SU-DHL-6 (cell line): ENCODE data around the gene ICA1.
"Not testable (repeated sequence)": the region's sequence is repeated elsewhere in the genome, so short reads cannot be mapped to it uniquely, and the experiment has no call there.

Experiments
- H2AFZ ChIP-seq: fragments of 200-600 bp; sonication (generic); 2 replicates; pipeline ENCODE4 v1.6.1; 2014; ENCODE audit warnings: low read depth, mild to moderate bottlenecking, moderate library complexity, mixed read lengths, antibody characterized with exemption, low read length; ENCODE audit not compliant: severe bottlenecking
- H3F3A ChIP-seq: fragments of 200-600 bp; shearing (Covaris generic); 2 replicates; pipeline ENCODE4 v1.6.0; 2016; ENCODE audit warnings: antibody characterized with exemption, mild to moderate bottlenecking; ENCODE audit not compliant: insufficient read depth
- H3K27ac ChIP-seq: fragments of 200-600 bp; sonication (generic); 2 replicates; pipeline ENCODE4 v1.5.1; 2016; ENCODE audit warnings: low read depth, mild to moderate bottlenecking, low read length, moderate library complexity, mixed read lengths
- H3K27me3 ChIP-seq: fragments of 200-600 bp; sonication (generic), shearing (Covaris generic); 2 replicates; pipeline ENCODE4 v1.6.0; 2014; ENCODE audit warnings: mild to moderate bottlenecking, low read length
- H3K36me3 ChIP-seq: fragments of 200-600 bp; sonication (generic); 2 replicates; pipeline ENCODE4 v1.6.1; 2014; ENCODE audit warnings: mild to moderate bottlenecking, low read length, mixed read lengths
- H3K4me2 ChIP-seq: fragments of 300-600, 200-600 bp; shearing (Covaris generic), sonication (generic); 2 replicates; pipeline ENCODE4 v1.6.0; 2014; ENCODE audit warnings: low read length, low read depth, mild to moderate bottlenecking; ENCODE audit not compliant: poor library complexity, severe bottlenecking
- H3K4me3 ChIP-seq: fragments of 200-600 bp; sonication (generic); 2 replicates; pipeline ENCODE4 v1.5.1; 2014; ENCODE audit warnings: antibody characterized with exemption, low read length, mild to moderate bottlenecking, mixed read lengths; ENCODE audit not compliant: insufficient read depth, poor library complexity, severe bottlenecking
- H3K79me2 ChIP-seq: fragments of 200-600 bp; sonication (generic); 2 replicates; pipeline ENCODE4 v1.6.1; 2014; ENCODE audit warnings: mild to moderate bottlenecking, low read length, moderate library complexity; ENCODE audit not compliant: insufficient read depth
- H3K9ac ChIP-seq: fragments of 200-600 bp; sonication (generic); 2 replicates; pipeline ENCODE4 v1.7.0; 2014; ENCODE audit warnings: mild to moderate bottlenecking, low read length
- H3K9me2 ChIP-seq: fragments of 200-600 bp; sonication (generic); replicated peaks from 2 replicates; pipeline ENCODE4 v1.6.1; 2014; ENCODE audit warnings: low read length; ENCODE audit not compliant: insufficient read depth
- H3K9me3 ChIP-seq: fragments of 200-600 bp; sonication (generic); 2 replicates; pipeline ENCODE4 v1.6.1; 2014; ENCODE audit warnings: low read length, mixed read lengths; ENCODE audit not compliant: insufficient read depth
- H4K20me1 ChIP-seq: fragments of 200-600 bp; sonication (generic); 2 replicates; pipeline ENCODE4 v1.6.1; 2014; ENCODE audit warnings: low read depth, mild to moderate bottlenecking, antibody characterized with exemption, low read length, moderate library complexity, mixed read lengths
- EZH2phosphoT487 ChIP-seq: fragments of 200-600 bp; sonication (generic), shearing (Covaris generic); conservative IDR thresholded peaks from 2 replicates; pipeline ENCODE4 v1.6.1; 2018; ENCODE audit warnings: mild to moderate bottlenecking, antibody characterized with exemption, low read length, moderate library complexity, mixed read lengths
- TF ChIP-seq, protein P1 (sequence below): fragments of 200-600 bp; sonication (generic); IDR thresholded peaks from one replicate; pipeline ENCODE4 v1.5.1; 2017; ENCODE audit warnings: antibody characterized with exemption, mild to moderate bottlenecking, low read length, moderate library complexity; ENCODE audit not compliant: insufficient read depth, poor library complexity, severe bottlenecking

Gene ICA1

DNA sequence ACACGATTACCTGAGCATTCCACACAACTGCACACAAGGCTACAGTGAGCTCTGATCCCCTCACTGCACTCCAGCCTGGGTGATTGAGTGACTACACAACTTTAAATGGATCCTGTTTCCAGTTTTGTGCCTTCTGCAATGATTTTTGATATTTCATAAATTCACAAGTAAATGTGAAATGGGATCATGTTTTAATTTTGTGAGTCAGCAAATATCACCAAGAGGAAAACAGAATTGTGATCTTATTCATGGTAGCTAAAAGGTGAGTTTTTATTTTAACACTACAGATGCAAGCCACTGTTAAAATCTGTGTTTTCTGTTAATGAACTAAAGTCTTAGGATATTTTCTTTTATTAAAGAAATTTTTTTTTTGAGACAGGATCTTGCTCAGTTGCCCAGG, 11.4 kb downstream of the ICA1 start:
- no peaks in the 10 kb centered on the region for H3K9me2 ChIP-seq
- H3K27me3 ChIP-seq, result no peaks in the 10 kb centered on the region
- no peaks in the 10 kb centered on the region for H3K36me3 ChIP-seq
- H3K4me2 ChIP-seq, result no peak overlapping the region
- H3K4me3 ChIP-seq, result no peak overlapping the region
- H4K20me1 ChIP-seq, result no peaks in the 10 kb centered on the region
- no peak overlapping the region for H2AFZ ChIP-seq
- no peaks in the 10 kb centered on the region for H3K9me3 ChIP-seq
- no peaks in the 10 kb centered on the region for H3K79me2 ChIP-seq
- TF ChIP-seq, protein P1, sequence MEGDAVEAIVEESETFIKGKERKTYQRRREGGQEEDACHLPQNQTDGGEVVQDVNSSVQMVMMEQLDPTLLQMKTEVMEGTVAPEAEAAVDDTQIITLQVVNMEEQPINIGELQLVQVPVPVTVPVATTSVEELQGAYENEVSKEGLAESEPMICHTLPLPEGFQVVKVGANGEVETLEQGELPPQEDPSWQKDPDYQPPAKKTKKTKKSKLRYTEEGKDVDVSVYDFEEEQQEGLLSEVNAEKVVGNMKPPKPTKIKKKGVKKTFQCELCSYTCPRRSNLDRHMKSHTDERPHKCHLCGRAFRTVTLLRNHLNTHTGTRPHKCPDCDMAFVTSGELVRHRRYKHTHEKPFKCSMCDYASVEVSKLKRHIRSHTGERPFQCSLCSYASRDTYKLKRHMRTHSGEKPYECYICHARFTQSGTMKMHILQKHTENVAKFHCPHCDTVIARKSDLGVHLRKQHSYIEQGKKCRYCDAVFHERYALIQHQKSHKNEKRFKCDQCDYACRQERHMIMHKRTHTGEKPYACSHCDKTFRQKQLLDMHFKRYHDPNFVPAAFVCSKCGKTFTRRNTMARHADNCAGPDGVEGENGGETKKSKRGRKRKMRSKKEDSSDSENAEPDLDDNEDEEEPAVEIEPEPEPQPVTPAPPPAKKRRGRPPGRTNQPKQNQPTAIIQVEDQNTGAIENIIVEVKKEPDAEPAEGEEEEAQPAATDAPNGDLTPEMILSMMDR, result no peak
- TF ChIP-seq EZH2phosphoT487, result no peak
- no peak overlapping the region for H3K9ac ChIP-seq
- no peaks in the 10 kb centered on the region for H3F3A ChIP-seq
- no peak overlapping the region for H3K27ac ChIP-seq

GRCh38 chr7:8249121-8249520, 12.8 kb downstream of the ICA1 start:
- Histone ChIP-seq H3K27ac (no peak overlapping the region), H3K9me2 (no peaks in the 10 kb centered on the region), H3F3A (no peaks in the 10 kb centered on the region), H3K9me3 (no peaks in the 10 kb centered on the region), H2AFZ (no peak overlapping the region), H3K27me3 (no peaks in the 10 kb centered on the region), H3K9ac (no peak overlapping the region), H3K4me2 (no peak overlapping the region), H3K36me3 (no peaks in the 10 kb centered on the region), H4K20me1 (no peaks in the 10 kb centered on the region), H3K79me2 (no peaks in the 10 kb centered on the region), H3K4me3 (no peak overlapping the region)
- TF ChIP-seq, protein P1, result no peak
- TF ChIP-seq EZH2phosphoT487, result no peak

GRCh38 chr7:8246020-8246419, 15.9 kb downstream of the ICA1 start:
- Histone ChIP-seq H3K9ac (no peak overlapping the region), H3K9me2 (no peaks in the 10 kb centered on the region), H2AFZ (no peak overlapping the region), H3K79me2 (no peaks in the 10 kb centered on the region), H3K36me3 (no peaks in the 10 kb centered on the region), H3K27ac (no peak overlapping the region), H3F3A (no peaks in the 10 kb centered on the region), H3K4me2 (no peak overlapping the region), H3K27me3 (no peaks in the 10 kb centered on the region), H3K9me3 (no peaks in the 10 kb centered on the region), H3K4me3 (no peak overlapping the region), H4K20me1 (no peaks in the 10 kb centered on the region)
- TF ChIP-seq EZH2phosphoT487, result no peak

DNA sequence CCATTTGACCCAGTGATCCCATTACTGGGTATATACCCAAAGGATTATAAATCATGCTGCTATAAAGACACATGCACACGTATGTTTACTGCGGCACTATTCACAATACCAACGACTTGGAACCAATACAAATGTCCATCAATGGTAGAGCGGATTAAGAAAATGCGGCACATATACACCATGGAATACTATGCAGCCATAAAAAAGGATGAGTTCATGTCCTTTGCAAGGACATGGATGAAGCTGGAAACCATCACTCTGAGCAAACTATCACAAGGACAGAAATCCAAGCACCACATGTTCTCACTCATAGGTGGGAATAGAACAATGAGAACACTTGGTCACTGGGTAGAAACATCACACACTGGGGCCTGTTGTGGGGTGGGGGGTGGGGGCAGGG, 16.9 kb downstream of the ICA1 start:
- H3K4me3 ChIP-seq, H2AFZ ChIP-seq, H3F3A ChIP-seq, H3K36me3 ChIP-seq, H3K27ac ChIP-seq, H3K4me2 ChIP-seq, H3K9me2 ChIP-seq, H3K79me2 ChIP-seq, H3K9ac ChIP-seq, H3K9me3 ChIP-seq, H4K20me1 ChIP-seq, H3K27me3 ChIP-seq: not testable (repeated sequence)

DNA sequence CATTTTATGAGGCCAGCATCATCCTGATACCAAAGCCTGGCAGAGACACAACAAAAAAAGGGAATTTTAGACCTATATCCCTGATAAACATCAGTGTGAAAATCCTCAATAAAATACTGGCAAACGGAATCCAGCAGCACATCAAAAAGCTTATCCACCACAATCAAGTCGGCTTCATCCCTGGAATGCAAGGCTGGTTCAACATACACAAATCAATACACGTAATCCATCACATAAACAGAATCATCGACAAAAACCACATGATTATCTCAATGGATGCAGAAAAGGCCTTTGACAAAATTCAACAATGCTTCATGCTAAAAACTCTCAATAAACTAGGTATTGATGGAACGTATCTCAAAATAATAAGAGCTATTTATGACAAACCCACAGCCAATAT, 18.9 kb downstream of the ICA1 start:
- not testable (repeated sequence) for H3F3A ChIP-seq, H3K27me3 ChIP-seq, H4K20me1 ChIP-seq, H3K9me3 ChIP-seq, H3K9ac ChIP-seq, H3K79me2 ChIP-seq, H2AFZ ChIP-seq, H3K4me2 ChIP-seq, H3K27ac ChIP-seq, H3K9me2 ChIP-seq, H3K4me3 ChIP-seq, H3K36me3 ChIP-seq

DNA sequence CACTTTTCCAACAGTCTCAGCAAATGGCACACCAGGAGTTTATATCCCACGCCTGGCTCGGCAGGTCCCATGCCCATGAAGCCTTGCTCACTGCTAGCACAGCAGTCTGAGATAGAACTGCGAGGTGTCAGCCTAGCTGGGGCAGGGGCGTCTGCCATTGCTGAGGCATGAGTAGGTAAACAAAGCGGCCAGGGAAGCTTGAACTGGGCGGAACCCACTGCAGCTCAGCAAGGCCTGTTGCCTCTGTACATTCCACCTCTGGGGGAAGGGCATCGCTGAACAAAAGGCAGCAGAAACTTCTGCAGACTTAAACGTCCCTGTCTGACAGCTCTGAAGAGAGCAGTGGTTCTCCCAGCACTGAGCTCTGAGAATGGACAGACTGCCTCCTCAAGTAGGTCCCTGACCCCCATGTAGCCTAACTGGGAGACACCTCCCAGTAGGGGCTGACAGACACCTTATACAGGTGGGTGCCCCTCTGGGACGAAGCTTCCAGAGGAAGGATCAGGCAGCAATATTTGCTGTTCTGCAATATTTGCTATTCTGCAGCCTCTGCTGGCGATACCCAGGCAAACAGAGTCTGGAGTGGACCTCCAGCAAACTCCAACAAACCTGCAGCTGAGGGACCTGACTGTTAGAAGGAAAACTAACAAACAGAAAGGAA, 22.1 kb downstream of the ICA1 start:
- not testable (repeated sequence) for H3K4me3 ChIP-seq, H3K9ac ChIP-seq, H3K4me2 ChIP-seq, H3K9me2 ChIP-seq, H3K27me3 ChIP-seq, H4K20me1 ChIP-seq, H3K9me3 ChIP-seq, H3K27ac ChIP-seq, H3F3A ChIP-seq, H2AFZ ChIP-seq, H3K36me3 ChIP-seq, H3K79me2 ChIP-seq
